OCI-M2 (cell line): Measurements from ENCODE around the gene GNMT.
"Not testable (repeated sequence)": the region's sequence is repeated elsewhere in the genome, so short reads cannot be mapped to it uniquely, and the experiment has no call there.

Source experiments
- DNase-seq: peaks from one replicate; lab custom pipeline; 2025; ENCODE audit not compliant: unreplicated experiment; lab: John Stamatoyannopoulos, UW

The GNMT gene

GRCh38 chr6:42971746-42972327 lies 11.3 kb downstream of the GNMT start:
- DNase-seq: no peak

GRCh38 chr6:42973926-42974325 lies 13.4 kb downstream of the GNMT start:
- no peak for DNase-seq

GRCh38 chr6:42974919-42975505 lies 14.5 kb downstream of the GNMT start:
- no peak for DNase-seq

- DNase-seq: no peak
These were observed 17.9 kb downstream of the GNMT start for GRCh38 chr6:42978487-42978838.

- DNase-seq: peak; percentile 83
These were observed 18.4 kb downstream of the GNMT start, which contains the start of gene PEX6 for GRCh38 chr6:42978839-42979522. PEX6 (minus strand) TSS chr6:42979181; CDS start chr6:42979150, 31 bp downstream.

- no peak for DNase-seq
These were observed 19.1 kb downstream of the GNMT start for GRCh38 chr6:42979523-42980177.

- DNase-seq: no peak
These were observed 21.3 kb downstream of the GNMT start for GRCh38 chr6:42981836-42982235.

GRCh38 chr6:42984001-42984923 lies 23.7 kb downstream of the GNMT start, which contains the start of gene PPP2R5D:
PPP2R5D (plus strand) TSS chr6:42984570; CDS start chr6:42984678, 108 bp downstream.
- DNase-seq: peak; percentile 94

- DNase-seq: no peak
These were observed 24.4 kb downstream of the GNMT start for GRCh38 chr6:42984924-42985475.

- no peak for DNase-seq
These were observed 27.2 kb downstream of the GNMT start for GRCh38 chr6:42987533-42988451.

GRCh38 chr6:42988486-42989020 lies 28.0 kb downstream of the GNMT start:
- no peak for DNase-seq

GRCh38 chr6:42989923-42990322 lies 29.4 kb downstream of the GNMT start:
- no peak for DNase-seq

GRCh38 chr6:42993445-42993844 lies 32.9 kb downstream of the GNMT start:
- DNase-seq: no peak

- DNase-seq: no peak
These were observed 36.0 kb downstream of the GNMT start for GRCh38 chr6:42996513-42996912.

GRCh38 chr6:42998205-42998604 lies 37.7 kb downstream of the GNMT start:
- not testable (repeated sequence) for DNase-seq

- no peak for DNase-seq
These were observed 41.3 kb downstream of the GNMT start for GRCh38 chr6:43001843-43002242.

- DNase-seq: no peak
These were observed 45.3 kb downstream of the GNMT start for GRCh38 chr6:43005844-43006243.

GRCh38 chr6:43006251-43006650 lies 45.7 kb downstream of the GNMT start:
- DNase-seq: no peak

- no peak for DNase-seq
These were observed 46.6 kb downstream of the GNMT start for GRCh38 chr6:43007126-43007525.
